Measurements from ENCODE around the gene MRPL16. TPM values are rescaled to one million over a fixed set of nuclear protein-coding genes. Genes with fewer than 3 reads are reported as not detected.

The MRPL16 gene
- total RNA-seq (2022; extraction: Qiagen RNA extraction), result 63.0 to 66.2 TPM (median 65.1 TPM) in 5 replicates

GRCh38 chr11:59810189-59810910 is at the start of gene MRPL16:
MRPL16 (minus strand) TSS chr11:59810778; CDS start chr11:59810658, 120 bp downstream.

DNA sequence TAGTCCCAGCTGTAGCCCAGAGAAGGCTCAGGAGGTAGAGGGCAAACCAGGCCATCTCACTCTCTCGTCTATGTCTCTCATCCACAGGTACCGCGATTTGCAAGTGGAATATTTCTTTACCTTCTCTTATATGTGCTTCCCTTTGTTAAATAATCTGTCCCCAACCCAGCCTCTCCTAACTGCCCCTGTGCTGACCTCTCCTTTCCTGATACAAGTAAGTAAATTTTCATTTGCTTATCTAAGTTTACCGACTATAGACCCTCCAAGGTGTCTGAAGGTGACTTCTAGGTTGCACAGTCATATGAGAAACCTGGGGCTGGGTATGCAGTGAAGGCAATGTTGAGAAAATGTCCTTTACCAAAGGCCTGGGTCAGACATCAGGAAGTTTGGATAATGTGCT is 34.8 kb upstream of the MRPL16 start, which contains the start of gene CBLIF:
Gene CBLIF (minus strand): TSS at position 101 of the 400 bp plus-strand sequence. CDS start 46 bp downstream, at position 55.

Other genes starting within 250 kb of the MRPL16 start
- 27.6 to 36.5 TPM (median 28.5 TPM) in 5 replicates for gene OSBP, start 195.0 kb downstream of the MRPL16 start, total RNA-seq (2022; extraction: Qiagen RNA extraction)
- 41.8 to 48.5 TPM (median 46.9 TPM) in 5 replicates for gene PATL1, start 141.7 kb downstream of the MRPL16 start, total RNA-seq (2022; extraction: Qiagen RNA extraction)
- gene OR10V1, start 96.9 kb downstream of the MRPL16 start, total RNA-seq (2022; extraction: Qiagen RNA extraction), result not detected in 5 replicates
- gene STX3, start 55.4 kb downstream of the MRPL16 start, total RNA-seq (2022; extraction: Qiagen RNA extraction), result 19.2 to 27.2 TPM (median 22.7 TPM) in 5 replicates
- not detected in 5 replicates for gene CBLIF, start 34.7 kb upstream of the MRPL16 start, total RNA-seq (2022; extraction: Qiagen RNA extraction)
- gene TCN1, start 55.7 kb upstream of the MRPL16 start, total RNA-seq (2022; extraction: Qiagen RNA extraction), result 0.24 to 0.63 TPM (median 0.25 TPM) in 5 replicates
- gene OOSP3, start 68.0 kb upstream of the MRPL16 start, total RNA-seq (2022; extraction: Qiagen RNA extraction), result 0.11 TPM in 1 of 5 replicates, not detected in the others
- not detected in 5 replicates for gene OOSP1, start 127.7 kb upstream of the MRPL16 start, total RNA-seq (2022; extraction: Qiagen RNA extraction)
- gene OOSP4A, start 153.3 kb upstream of the MRPL16 start, total RNA-seq (2022; extraction: Qiagen RNA extraction), result not detected in 5 replicates
- gene OOSP4B, start 206.4 kb upstream of the MRPL16 start, total RNA-seq (2022; extraction: Qiagen RNA extraction), result not detected in 5 replicates
- not detected in 5 replicates for gene OOSP2, start 229.6 kb upstream of the MRPL16 start, total RNA-seq (2022; extraction: Qiagen RNA extraction)
- gene MS4A3, start 245.9 kb upstream of the MRPL16 start, total RNA-seq (2022; extraction: Qiagen RNA extraction), result not detected in 5 replicates